ENCODE measurements around the gene AMOTL1.

DNA sequence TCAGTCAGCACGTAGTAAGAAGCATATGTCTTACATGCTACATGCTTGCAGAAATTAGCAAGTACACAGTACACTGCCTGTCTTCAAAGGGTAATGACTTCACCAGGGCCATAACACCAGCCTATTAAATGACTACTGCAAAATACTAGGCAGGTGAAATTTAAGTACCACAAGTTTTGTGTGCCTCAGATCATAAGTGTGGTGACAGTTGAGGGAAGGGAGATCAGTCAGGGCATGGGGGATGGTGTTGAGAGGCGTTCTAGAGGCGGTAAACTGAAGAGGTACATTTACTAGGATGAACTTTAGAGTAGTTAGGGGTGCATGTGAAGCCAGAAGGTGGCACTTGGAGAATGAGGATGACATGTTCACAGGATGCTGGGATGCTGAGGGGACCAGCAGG, 22.0 kb downstream of the AMOTL1 start:
- no peak for TF ChIP-seq POLR2A (IDR thresholded peaks at IDR 0.05)
- TF ChIP-seq, protein P1, sequence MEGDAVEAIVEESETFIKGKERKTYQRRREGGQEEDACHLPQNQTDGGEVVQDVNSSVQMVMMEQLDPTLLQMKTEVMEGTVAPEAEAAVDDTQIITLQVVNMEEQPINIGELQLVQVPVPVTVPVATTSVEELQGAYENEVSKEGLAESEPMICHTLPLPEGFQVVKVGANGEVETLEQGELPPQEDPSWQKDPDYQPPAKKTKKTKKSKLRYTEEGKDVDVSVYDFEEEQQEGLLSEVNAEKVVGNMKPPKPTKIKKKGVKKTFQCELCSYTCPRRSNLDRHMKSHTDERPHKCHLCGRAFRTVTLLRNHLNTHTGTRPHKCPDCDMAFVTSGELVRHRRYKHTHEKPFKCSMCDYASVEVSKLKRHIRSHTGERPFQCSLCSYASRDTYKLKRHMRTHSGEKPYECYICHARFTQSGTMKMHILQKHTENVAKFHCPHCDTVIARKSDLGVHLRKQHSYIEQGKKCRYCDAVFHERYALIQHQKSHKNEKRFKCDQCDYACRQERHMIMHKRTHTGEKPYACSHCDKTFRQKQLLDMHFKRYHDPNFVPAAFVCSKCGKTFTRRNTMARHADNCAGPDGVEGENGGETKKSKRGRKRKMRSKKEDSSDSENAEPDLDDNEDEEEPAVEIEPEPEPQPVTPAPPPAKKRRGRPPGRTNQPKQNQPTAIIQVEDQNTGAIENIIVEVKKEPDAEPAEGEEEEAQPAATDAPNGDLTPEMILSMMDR (IDR thresholded peaks at IDR 0.05) = no peak
